SK-N-SH (cell line): ENCODE results near the gene STARD5. TPM values are rescaled to one million over a fixed set of nuclear protein-coding genes. Genes with fewer than 3 reads are reported as not detected.

ENCODE experiments used
- CTCF ChIA-PET: fragments of 300-600, 350-600 bp; formaldehyde crosslinking; extraction: SDS; loops from one replicate; lab custom pipeline; 2021; lab: Yijun Ruan, JAX
- POLR2A ChIA-PET: fragments of 350-600 bp; sonication (Branson Sonifier 250); formaldehyde crosslinking; extraction: SDS; loops from one replicate; lab custom pipeline; 2020; ENCODE audit warnings: antibody characterized with exemption, inconsistent platforms; lab: Yijun Ruan, JAX
- DNase-seq: peaks from one replicate; pipeline ENCODE4 v3.0.0; 2012
- H2AFZ ChIP-seq: fragments of 200-600 bp; sonication (generic); 2 replicates; pipeline ENCODE4 v1.8.1; 2016; ENCODE audit warnings: antibody characterized with exemption, mild to moderate bottlenecking, low read depth
- H3F3A ChIP-seq: fragments of 200-600 bp; sonication (generic); replicated peaks from 2 replicates; pipeline ENCODE3; 2016; ENCODE audit warnings: antibody characterized with exemption, mild to moderate bottlenecking; ENCODE audit not compliant: insufficient read depth
- H3K27ac ChIP-seq, 2 experiments: fragments of 200-500 bp in 1 of 2; fragments of 200-600 bp in 1 of 2; sonication (Bioruptor generic) in 1 of 2; sonication (generic), shearing (Covaris generic) in 1 of 2; 2 replicates each; pipeline versions ENCODE4 v1.5.1 to v1.6.1; 2014 to 2016; ENCODE audit warnings: low read depth in 2 of 2, inconsistent platforms in 1 of 2, low read length in 1 of 2, mild to moderate bottlenecking in 1 of 2, mixed read lengths in 1 of 2
- H3K27me3 ChIP-seq: fragments of 200-600 bp; sonication (generic), shearing (Covaris generic); 2 replicates; pipeline ENCODE4 v1.6.1; 2016; ENCODE audit warnings: mixed run types; ENCODE audit not compliant: insufficient read depth
- H3K36me3 ChIP-seq, 2 experiments: fragments of 200-500 bp in 1 of 2; fragments of 200-600 bp in 1 of 2; sonication (Bioruptor generic) in 1 of 2; sonication (generic) in 1 of 2; replicated peaks in 1 of 2; 2 replicates each; pipeline versions ENCODE3 to v1.5.1; 2014 to 2016; ENCODE audit warnings: low read length in 1 of 2, mild to moderate bottlenecking in 1 of 2; ENCODE audit not compliant: insufficient read depth in 2 of 2, control insufficient read depth in 1 of 2
- H3K4me1 ChIP-seq, 2 experiments: fragments of 200-500 bp in 1 of 2; fragments of 200-600 bp in 1 of 2; sonication (Bioruptor generic) in 1 of 2; sonication (generic), shearing (Covaris generic) in 1 of 2; 2 replicates each; pipeline versions ENCODE4 v1.5.1 to v1.6.1; 2014 to 2016; ENCODE audit warnings: low read depth in 1 of 2, low read length in 1 of 2, mixed run types in 1 of 2; ENCODE audit not compliant: insufficient read depth in 2 of 2, control insufficient read depth in 1 of 2
- H3K4me2 ChIP-seq: fragments of 200-600 bp; sonication (generic), shearing (Covaris generic); 2 replicates; pipeline ENCODE4 v1.6.1; 2017; ENCODE audit warnings: mixed run types
- H3K4me3 ChIP-seq, 2 experiments: fragments of 200-500 bp in 1 of 2; fragments of 200-600 bp in 1 of 2; sonication (Bioruptor generic) in 1 of 2; sonication (generic), shearing (Covaris generic) in 1 of 2; 2 replicates each; pipeline versions ENCODE4 v1.5.1 to v1.8.1; 2014 to 2016; ENCODE audit warnings: low read depth in 2 of 2, inconsistent platforms in 1 of 2, low read length in 1 of 2, mild to moderate bottlenecking in 1 of 2, mixed read lengths in 1 of 2, moderate library complexity in 1 of 2
- H3K79me2 ChIP-seq: fragments of 200-600 bp; sonication (generic); 2 replicates; pipeline ENCODE4 v1.8.1; 2017; ENCODE audit warnings: mild to moderate bottlenecking; ENCODE audit not compliant: insufficient read depth
- H3K9ac ChIP-seq: fragments of 200-600 bp; sonication (generic); 2 replicates; pipeline ENCODE4 v1.6.1; 2017; ENCODE audit warnings: mixed run types
- H3K9me2 ChIP-seq: fragments of 200-600 bp; sonication (generic); 2 replicates; pipeline ENCODE4 v1.6.1; 2017; ENCODE audit warnings: mixed run types
- H3K9me3 ChIP-seq: fragments of 200-600 bp; sonication (generic); 2 replicates; pipeline ENCODE4 v1.6.1; 2017; ENCODE audit warnings: mixed run types, mild to moderate bottlenecking, moderate library complexity
- H4K20me1 ChIP-seq: fragments of 200-600 bp; sonication (generic); 2 replicates; pipeline ENCODE4 v1.6.1; 2017; ENCODE audit warnings: mild to moderate bottlenecking, mixed run types; ENCODE audit not compliant: insufficient read depth
- CTCF ChIP-seq: fragments of 200-600 bp; sonication (generic); IDR thresholded peaks from 2 replicates; pipeline ENCODE4 v1.6.1; 2017; ENCODE audit warnings: antibody characterized with exemption, mild to moderate bottlenecking, moderate library complexity
- EP300 ChIP-seq, 2 experiments: IDR thresholded peaks; 2 replicates each; pipeline versions ENCODE4 v1.4.0 to v1.6.1; 2012; ENCODE audit warnings: borderline replicate concordance in 1 of 2, low read depth in 1 of 2, low read length in 1 of 2
- EZH2phosphoT487 ChIP-seq: fragments of 200-600 bp; sonication (generic); IDR thresholded peaks from 2 replicates; pipeline ENCODE4 v1.6.1; 2017; ENCODE audit warnings: low read depth, mixed run types, mild to moderate bottlenecking, antibody characterized with exemption, moderate library complexity, borderline replicate concordance
- FOXJ3 ChIP-seq: sonication (generic); formaldehyde crosslinking; IDR thresholded peaks from 2 replicates; pipeline ENCODE4 v1.5.1; 2020; ENCODE audit warnings: mild to moderate bottlenecking, missing genetic modification reagents
- PBX3 ChIP-seq: IDR thresholded peaks from 2 replicates; pipeline ENCODE4; 2012
- POLR2AphosphoS5 ChIP-seq: IDR thresholded peaks from 2 replicates; pipeline ENCODE4 v1.6.1; 2012; ENCODE audit warnings: low read depth, low read length
- RFX5 ChIP-seq: IDR thresholded peaks from 2 replicates; pipeline ENCODE4 v1.6.1; 2012; ENCODE audit warnings: mild to moderate bottlenecking, improper control_type of control experiment, low read length
- TEAD4 ChIP-seq: IDR thresholded peaks from 2 replicates; pipeline ENCODE4 v1.4.0; 2012; ENCODE audit warnings: mild to moderate bottlenecking, borderline replicate concordance; ENCODE audit not compliant: insufficient read depth
- USF2 ChIP-seq: fragments of 150-350 bp; IDR thresholded peaks from 2 replicates; pipeline ENCODE4 v1.6.1; 2017; ENCODE audit warnings: antibody characterized with exemption, low read length, low read depth, borderline replicate concordance
- YY1 ChIP-seq: IDR thresholded peaks from 2 replicates; pipeline ENCODE4 v1.4.0; 2012; ENCODE audit warnings: low read depth, mild to moderate bottlenecking
- WGBS: methylation state at CpG from one replicate; pipeline ENCODE4 v1.1.6; 2017; ENCODE audit warnings: low lambda C conversion rate; 5-methylcytosine and 5-hydroxymethylcytosine counted together
- polyA plus RNA-seq, 3 experiments: library from polyadenylated mRNA; depleted of rRNA; stranded (reverse); fragments of >200 nt; gene quantifications; 2 replicates each; pipeline ENCODE4 v1.2.3, GENCODE V29; 2012

The STARD5 gene
- polyA plus RNA-seq, 1 of the 3 experiments (the other 2 are of a cell fraction), result 1.6 TPM

GRCh38 chr15:81295486-81296121 is 28.3 kb downstream of the STARD5 start:
- DNase-seq, result no peak
- Histone ChIP-seq H2AFZ (no peak overlapping the region), H3K4me1 (peaks cover 7 to 9% of the 10 kb centered on the region in 2 experiments; a peak in 2 of 4 replicates), H3K27ac (no peak overlapping the region), H3K27me3 (peaks cover 11% of the 10 kb centered on the region), H3K9ac (no peak overlapping the region), H3F3A (no peaks in the 10 kb centered on the region), H3K36me3 (no peaks in the 10 kb centered on the region), H3K9me3 (no peaks in the 10 kb centered on the region), H3K9me2 (no peaks in the 10 kb centered on the region), H3K4me3 (no peak overlapping the region), H4K20me1 (no peaks in the 10 kb centered on the region), H3K79me2 (no peaks in the 10 kb centered on the region), H3K4me2 (no peak overlapping the region)
- ChIA-PET POLR2A (no interaction called here), CTCF (interaction anchor here (0.7 to 1.0 kb wide), 3 partner anchors 20 to 29 kb away, joined by 3 to 5 read pairs (median 3); no protein-coding TSS in a partner anchor)
- TF ChIP-seq FOXJ3 (no peak), POLR2AphosphoS5 (no peak), USF2 (no peak)
- 61% methylated on average over 5 of the region's 5 CpGs for WGBS

GRCh38 chr15:81294516-81294880 is 29.4 kb downstream of the STARD5 start:
- H3K9me2 ChIP-seq, result no peaks in the 10 kb centered on the region
- no peaks in the 10 kb centered on the region for H4K20me1 ChIP-seq
- no peaks in the 10 kb centered on the region for H3K9me3 ChIP-seq
- ChIA-PET CTCF (interaction anchor here (4.8 kb wide), 1 partner anchor 28 kb away, joined by 28 read pairs; no protein-coding TSS in a partner anchor), POLR2A (no interaction called here)
- H3K4me3 ChIP-seq, result no peak overlapping the region
- 53% methylated on average over 6 of the region's 6 CpGs for WGBS
- no peaks in the 10 kb centered on the region for H3F3A ChIP-seq
- no peaks in the 10 kb centered on the region for H3K36me3 ChIP-seq
- DNase-seq, result no peak
- peaks cover 10% of the 10 kb centered on the region for H3K27me3 ChIP-seq
- H3K27ac ChIP-seq, result no peak overlapping the region
- H3K4me1 ChIP-seq, result peaks cover 7 to 9% of the 10 kb centered on the region in 2 experiments; a peak in 2 of 4 replicates
- H3K4me2 ChIP-seq, result no peak overlapping the region
- no peak for TF ChIP-seq PBX3
- TF ChIP-seq EZH2phosphoT487, result no peak
- H3K9ac ChIP-seq, result no peak overlapping the region
- no peak overlapping the region for H2AFZ ChIP-seq
- no peaks in the 10 kb centered on the region for H3K79me2 ChIP-seq

GRCh38 chr15:81293728-81294515 is 30.0 kb downstream of the STARD5 start:
- Histone ChIP-seq H3K9ac (no peak overlapping the region), H3K79me2 (no peaks in the 10 kb centered on the region), H3K9me2 (no peaks in the 10 kb centered on the region), H3K9me3 (no peaks in the 10 kb centered on the region), H3F3A (no peaks in the 10 kb centered on the region), H3K4me2 (no peak overlapping the region), H4K20me1 (no peaks in the 10 kb centered on the region), H3K4me1 (peaks cover 7 to 9% of the 10 kb centered on the region in 2 experiments; a peak in 2 of 4 replicates), H3K27me3 (peaks cover 10% of the 10 kb centered on the region), H3K36me3 (no peaks in the 10 kb centered on the region), H3K27ac (no peak overlapping the region), H3K4me3 (no peak overlapping the region), H2AFZ (no peak overlapping the region)
- ChIA-PET CTCF (interaction anchor here (1.0 to 4.8 kb wide), 3 partner anchors 8 to 28 kb away, joined by 4 to 28 read pairs (median 5); no protein-coding TSS in a partner anchor), POLR2A (no interaction called here)
- WGBS, result 58% methylated on average over 9 of the region's 9 CpGs
- peak; percentile 50 for DNase-seq
- TF ChIP-seq YY1, result no peak
- no peak for TF ChIP-seq EP300 (IDR thresholded peaks at IDR 0.05; ENCODE audit: borderline replicate concordance in 1 of 2, low read depth in 1 of 2, low read length in 1 of 2)
- TF ChIP-seq TEAD4, result no peak
- no peak for TF ChIP-seq CTCF
- TF ChIP-seq RFX5, result peak; percentile 71; the same call in 1 of the 2 replicates
